Trophoblast cell (in vitro differentiated cells and primary cell): Measurements from ENCODE around the gene FCRLB.

Experiments used
- DNase-seq, 2 donors: peaks; one replicate each; pipeline ENCODE4 v3.0.0-alpha.2; 2016
- H2AFZ ChIP-seq: 2 replicates; pipeline ENCODE4 v1.6.1; 2013; ENCODE audit warnings: low read length, moderate library complexity, mild to moderate bottlenecking; ENCODE audit not compliant: insufficient read depth, poor library complexity
- H2AK5ac ChIP-seq: 2 replicates; pipeline ENCODE4 v1.6.1; 2013; ENCODE audit warnings: mild to moderate bottlenecking, low read length
- H2BK120ac ChIP-seq: 2 replicates; pipeline ENCODE4 v1.6.1; 2013; ENCODE audit warnings: low read length, mild to moderate bottlenecking, moderate library complexity; ENCODE audit not compliant: insufficient read depth, poor library complexity
- H2BK12ac ChIP-seq: 2 replicates; pipeline ENCODE4 v1.6.1; 2013; ENCODE audit warnings: mild to moderate bottlenecking, low read length, moderate library complexity
- H2BK5ac ChIP-seq: 2 replicates; pipeline ENCODE4 v1.6.1; 2013; ENCODE audit warnings: low read length, low read depth, moderate library complexity, mild to moderate bottlenecking; ENCODE audit not compliant: poor library complexity
- H3K14ac ChIP-seq: 2 replicates; pipeline ENCODE4 v1.6.1; 2013; ENCODE audit warnings: mild to moderate bottlenecking, low read length
- H3K18ac ChIP-seq: 2 replicates; pipeline ENCODE4 v1.6.1; 2013; ENCODE audit warnings: mild to moderate bottlenecking, low read length
- H3K23ac ChIP-seq: 2 replicates; pipeline ENCODE4 v1.6.1; 2013; ENCODE audit warnings: low read length
- H3K27ac ChIP-seq: 2 replicates; pipeline ENCODE4 v1.5.1; 2013; ENCODE audit warnings: low read depth, mild to moderate bottlenecking, inconsistent platforms, low read length, moderate library complexity
- H3K27me3 ChIP-seq: 2 replicates; pipeline ENCODE4 v1.6.1; 2013; ENCODE audit warnings: inconsistent platforms, mild to moderate bottlenecking, low read length, moderate library complexity; ENCODE audit not compliant: insufficient read depth
- H3K36me3 ChIP-seq, 2 experiments: 1 replicate in 1 of 2; 2 replicates in 1 of 2; pipeline ENCODE4 v1.6.1; 2013; ENCODE audit warnings: low read length in 2 of 2, mild to moderate bottlenecking in 2 of 2, moderate library complexity in 1 of 2; ENCODE audit not compliant: insufficient read depth in 2 of 2, control insufficient read depth in 1 of 2
- H3K4ac ChIP-seq: 2 replicates; pipeline ENCODE4 v1.6.1; 2013; ENCODE audit warnings: low read depth, mild to moderate bottlenecking, low read length, moderate library complexity
- H3K4me1 ChIP-seq, 2 experiments: 1 replicate in 1 of 2; 2 replicates in 1 of 2; pipeline ENCODE4 v1.6.1; 2013; ENCODE audit warnings: low read length in 2 of 2, mild to moderate bottlenecking in 2 of 2, moderate library complexity in 1 of 2; ENCODE audit not compliant: insufficient read depth in 2 of 2, control insufficient read depth in 1 of 2
- H3K4me2 ChIP-seq: 2 replicates; pipeline ENCODE4 v1.6.1; 2013; ENCODE audit warnings: inconsistent platforms, mild to moderate bottlenecking, low read length, moderate library complexity
- H3K4me3 ChIP-seq: 2 replicates; pipeline ENCODE4 v1.5.1; 2013; ENCODE audit warnings: mild to moderate bottlenecking, low read depth, low read length, inconsistent platforms
- H3K79me1 ChIP-seq: one replicate; pipeline ENCODE4 v1.6.1; 2013; ENCODE audit warnings: low read length
- H3K79me2 ChIP-seq: 2 replicates; pipeline ENCODE4 v1.6.1; 2013; ENCODE audit warnings: low read length, mild to moderate bottlenecking; ENCODE audit not compliant: control insufficient read depth, insufficient read depth, poor library complexity
- H3K9ac ChIP-seq: 2 replicates; pipeline ENCODE4 v1.6.1; 2013; ENCODE audit warnings: mild to moderate bottlenecking, low read length
- H3K9me3 ChIP-seq: 2 replicates; pipeline ENCODE4 v1.6.1; 2013; ENCODE audit warnings: low read depth, mild to moderate bottlenecking, control low read depth, inconsistent platforms, low read length; ENCODE audit not compliant: insufficient read depth
- H4K12ac ChIP-seq: 2 replicates; pipeline ENCODE4 v1.6.1; 2013; ENCODE audit warnings: low read depth, mild to moderate bottlenecking, low read length, moderate library complexity
- H4K8ac ChIP-seq: 2 replicates; pipeline ENCODE4 v1.6.1; 2013; ENCODE audit warnings: low read depth, mild to moderate bottlenecking, low read length, moderate library complexity
- H4K91ac ChIP-seq: one replicate; pipeline ENCODE4 v1.6.1; 2013; ENCODE audit warnings: low read depth, mild to moderate bottlenecking, low read length, moderate library complexity
- WGBS: extraction: QIAGEN DNeasy Blood & Tissue Kit; methylation state at CpG from one replicate; pipeline ENCODE4 v1.1.7; 2013; ENCODE audit warnings: missing lambda C conversion rate; ENCODE audit not compliant: insufficient read length, insufficient coverage; ENCODE audit errors: extremely low coverage; 5-methylcytosine and 5-hydroxymethylcytosine counted together

The FCRLB gene

DNA sequence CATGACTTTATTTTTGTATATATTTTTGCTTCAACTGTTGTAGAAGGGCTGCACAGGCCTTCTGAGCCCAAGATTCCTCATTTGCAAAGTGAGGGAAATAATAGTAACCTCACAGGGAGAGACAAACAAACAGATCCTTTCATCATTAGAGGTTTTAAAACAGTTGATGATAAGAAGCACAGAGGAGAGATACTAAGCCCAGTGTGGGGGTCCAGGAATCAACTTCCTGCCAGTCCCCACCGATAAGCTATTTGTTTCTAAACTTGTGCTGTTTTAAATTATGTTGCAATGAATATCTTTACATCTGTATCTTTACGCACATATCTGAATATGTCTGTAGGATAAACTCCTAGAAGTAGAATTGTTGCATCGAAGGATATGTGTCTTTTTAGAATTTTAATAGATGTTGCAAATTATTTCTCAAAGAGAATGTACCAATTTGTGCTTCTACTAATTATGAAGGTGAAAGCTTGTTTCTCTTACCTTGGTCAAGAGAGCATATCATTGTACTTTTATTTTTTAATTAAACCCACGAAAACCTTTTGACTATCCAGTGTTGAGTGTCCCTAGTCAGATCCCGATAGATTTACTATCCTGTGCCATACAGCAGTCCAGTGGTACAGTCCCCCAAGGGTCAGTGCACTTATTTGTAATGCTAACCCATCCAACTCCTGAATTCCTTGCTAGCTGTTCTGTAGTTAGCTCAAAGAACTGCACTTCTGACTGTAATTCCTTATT is 10.8 kb downstream of the FCRLB start:
- Histone ChIP-seq H3K18ac (no peak overlapping the region), H3K9ac (no peak overlapping the region), H4K8ac (no peak overlapping the region), H3K27ac (no peak overlapping the region), H3K4ac (no peak overlapping the region), H3K79me2 (peaks cover 2% of the 10 kb centered on the region), H2AK5ac (no peak overlapping the region), H3K4me1 (peaks cover 6 to 8% of the 10 kb centered on the region in 2 experiments), H3K27me3 (no peaks in the 10 kb centered on the region), H2BK5ac (no peak overlapping the region), H2BK12ac (no peak overlapping the region), H3K23ac (no peak overlapping the region), H3K9me3 (no peaks in the 10 kb centered on the region), H3K79me1 (peaks cover 4% of the 10 kb centered on the region), H2AFZ (no peak overlapping the region), H3K14ac (no peak overlapping the region), H3K36me3 (no peaks in the 10 kb centered on the region), H3K4me3 (no peak overlapping the region), H3K4me2 (no peak overlapping the region), H4K12ac (no peak overlapping the region), H2BK120ac (no peak overlapping the region), H4K91ac (no peak overlapping the region)
- no CpG with 5 or more reads among the region's 5 CpGs for WGBS
- no peak for DNase-seq

DNA sequence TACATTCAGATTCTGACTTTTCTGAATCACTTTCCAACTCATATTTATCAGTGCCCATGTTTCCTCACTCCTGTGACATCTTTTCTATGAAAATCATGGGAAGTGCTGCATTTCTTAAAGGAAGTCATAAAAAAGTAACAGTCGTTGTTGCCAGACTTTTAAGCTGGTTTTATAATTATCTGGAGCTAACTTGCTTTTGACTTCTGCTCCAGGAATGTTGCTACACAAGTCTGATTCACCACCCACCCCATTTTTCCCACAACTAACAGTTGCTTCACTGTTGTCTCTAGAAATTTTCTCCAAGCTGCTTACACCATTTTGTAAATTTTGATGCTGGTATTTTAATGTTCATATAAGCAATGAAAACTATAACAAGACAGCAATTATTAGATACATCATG is 12.2 kb downstream of the FCRLB start:
- Histone ChIP-seq H4K8ac (no peak overlapping the region), H3K18ac (no peak overlapping the region), H3K79me2 (no peaks in the 10 kb centered on the region), H3K9ac (no peak overlapping the region), H3K27me3 (no peaks in the 10 kb centered on the region), H3K36me3 (no peaks in the 10 kb centered on the region), H2BK12ac (no peak overlapping the region), H3K4me3 (no peak overlapping the region), H3K9me3 (no peaks in the 10 kb centered on the region), H3K4me2 (peak overlapping the region; percentile 32), H3K27ac (no peak overlapping the region), H4K12ac (no peak overlapping the region), H3K23ac (no peak overlapping the region), H2BK120ac (no peak overlapping the region), H2BK5ac (no peak overlapping the region), H3K14ac (no peak overlapping the region), H3K4ac (no peak overlapping the region), H2AK5ac (no peak overlapping the region), H4K91ac (no peak overlapping the region), H3K4me1 (peaks cover 6 to 8% of the 10 kb centered on the region in 2 experiments), H3K79me1 (no peaks in the 10 kb centered on the region), H2AFZ (no peak overlapping the region)
- peak; percentile 67 to 83 for DNase-seq
- WGBS = no CpG with 5 or more reads among the region's 1 CpG

DNA sequence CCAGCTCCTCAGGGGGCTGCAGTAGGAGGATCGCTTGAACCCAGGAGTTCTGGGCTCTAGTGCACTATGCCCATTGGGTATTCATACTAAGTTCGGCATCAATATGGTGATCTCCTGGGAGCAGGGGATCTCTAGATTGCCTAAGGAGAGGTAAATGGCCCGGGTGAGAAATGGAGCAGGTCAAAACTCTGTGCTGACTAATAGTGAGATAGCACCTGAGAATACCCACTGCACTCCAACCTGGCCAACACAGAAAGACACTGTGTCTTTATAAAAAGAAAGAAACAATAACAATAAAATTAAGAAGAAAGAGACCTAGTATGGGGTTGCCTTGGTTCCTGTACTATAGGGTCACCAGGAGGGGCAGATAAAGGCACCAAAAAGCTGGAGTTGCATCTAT is 14.5 kb downstream of the FCRLB start:
- Histone ChIP-seq H2BK120ac (no peak overlapping the region), H2AFZ (no peak overlapping the region), H4K8ac (no peak overlapping the region), H3K9ac (no peak overlapping the region), H3K79me2 (no peaks in the 10 kb centered on the region), H3K9me3 (no peaks in the 10 kb centered on the region), H3K4me2 (no peak overlapping the region), H3K27ac (no peak overlapping the region), H4K12ac (no peak overlapping the region), H4K91ac (no peak overlapping the region), H3K23ac (no peak overlapping the region), H3K18ac (no peak overlapping the region), H3K4me3 (no peak overlapping the region), H3K36me3 (no peaks in the 10 kb centered on the region), H3K79me1 (no peaks in the 10 kb centered on the region), H3K14ac (no peak overlapping the region), H2BK12ac (no peak overlapping the region), H3K4me1 (peaks cover 3% of the 10 kb centered on the region in 2 experiments), H2BK5ac (no peak overlapping the region), H3K4ac (no peak overlapping the region), H3K27me3 (no peaks in the 10 kb centered on the region), H2AK5ac (no peak overlapping the region)
- DNase-seq = no peak
- WGBS = no CpG with 5 or more reads among the region's 3 CpGs

DNA sequence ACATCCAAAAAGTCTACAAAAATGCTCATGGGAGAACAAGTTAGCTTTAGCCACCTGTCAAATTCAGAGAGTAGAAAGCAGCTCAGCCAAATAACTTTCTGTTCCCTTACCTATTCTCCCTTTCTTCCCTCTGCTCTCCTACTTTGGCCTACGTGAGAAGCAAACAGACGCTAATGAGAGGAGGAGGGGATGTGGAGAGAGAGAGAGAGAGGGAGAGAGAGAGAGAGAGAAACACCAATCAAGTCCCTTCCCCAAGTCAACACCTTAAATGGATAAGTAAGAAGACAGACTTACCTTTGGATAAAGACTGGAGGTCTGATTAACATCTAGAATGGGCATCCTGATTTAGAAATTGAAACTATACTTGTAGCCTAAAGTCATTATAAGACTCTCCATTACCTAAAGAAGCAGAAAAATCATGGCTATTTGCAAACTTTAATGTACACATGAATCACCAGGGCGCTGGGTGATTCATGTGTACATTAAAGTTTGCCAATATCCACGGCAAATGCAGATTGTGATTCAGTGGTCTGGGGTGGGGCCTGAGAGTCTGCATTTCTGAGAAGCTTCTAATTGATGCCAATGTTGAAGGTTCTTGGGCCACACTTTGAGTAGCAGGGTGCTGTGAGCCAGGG is 15.1 kb downstream of the FCRLB start:
- Histone ChIP-seq H3K27ac (no peak overlapping the region), H3K4ac (no peak overlapping the region), H3K4me2 (no peak overlapping the region), H3K23ac (no peak overlapping the region), H2BK120ac (no peak overlapping the region), H3K79me1 (no peaks in the 10 kb centered on the region), H2BK5ac (no peak overlapping the region), H2AK5ac (no peak overlapping the region), H3K9ac (no peak overlapping the region), H3K79me2 (no peaks in the 10 kb centered on the region), H4K91ac (no peak overlapping the region), H3K36me3 (no peaks in the 10 kb centered on the region), H2AFZ (no peak overlapping the region), H4K8ac (no peak overlapping the region), H3K9me3 (no peaks in the 10 kb centered on the region), H3K14ac (no peak overlapping the region), H4K12ac (no peak overlapping the region), H3K27me3 (no peaks in the 10 kb centered on the region), H3K4me1 (peaks cover 1 to 3% of the 10 kb centered on the region in 2 experiments), H2BK12ac (no peak overlapping the region), H3K4me3 (no peak overlapping the region), H3K18ac (no peak overlapping the region)
- DNase-seq = no peak
- WGBS = no CpG with 5 or more reads among the region's 4 CpGs
